DND-41 (cell line): Measurements from ENCODE around the gene PPP4R1.

Source experiments
- ATAC-seq: fragments of 200-7000 bp; cut with Tn5 transposase; 3 replicates; pipeline ENCODE4 v1.9.1; 2021; ENCODE audit warnings: low read depth; ENCODE audit not compliant: insufficient read depth
- DNase-seq: peaks from one replicate; pipeline ENCODE4 v3.0.0-alpha.2; 2020
- H2AFZ ChIP-seq: 2 replicates; pipeline ENCODE4 v1.6.0; 2012; ENCODE audit warnings: low read depth, low read length
- H3K27ac ChIP-seq: 2 replicates; pipeline ENCODE4 v1.5.1; 2012; ENCODE audit warnings: low read length, inconsistent platforms
- H3K27me3 ChIP-seq: fragments of 200-600 bp; sonication (generic); 2 replicates; pipeline ENCODE4 v1.6.0; 2012; ENCODE audit warnings: low read length, mild to moderate bottlenecking, inconsistent platforms; ENCODE audit not compliant: insufficient read depth, poor library complexity
- H3K36me3 ChIP-seq: 2 replicates; pipeline ENCODE4 v1.5.1; 2012; ENCODE audit warnings: low read length, inconsistent platforms; ENCODE audit not compliant: insufficient read depth
- H3K4me1 ChIP-seq: 2 replicates; pipeline ENCODE4 v1.5.1; 2012; ENCODE audit warnings: mild to moderate bottlenecking, low read length; ENCODE audit not compliant: insufficient read depth
- H3K4me2 ChIP-seq: 2 replicates; pipeline ENCODE4 v1.6.0; 2012; ENCODE audit warnings: mild to moderate bottlenecking, moderate library complexity, low read length, inconsistent platforms; ENCODE audit not compliant: insufficient read depth
- H3K4me3 ChIP-seq, 2 experiments: fragments of 200-600 bp in 1 of 2; shearing (Covaris generic) in 1 of 2; 2 replicates each; pipeline ENCODE4 v1.5.1; 2012 to 2016; ENCODE audit warnings: inconsistent platforms in 2 of 2, low read length in 2 of 2, mild to moderate bottlenecking in 2 of 2, low read depth in 1 of 2, moderate library complexity in 1 of 2
- H3K79me2 ChIP-seq: 2 replicates; pipeline ENCODE4 v1.6.0; 2012; ENCODE audit warnings: low read length, inconsistent platforms; ENCODE audit not compliant: insufficient read depth
- H3K9ac ChIP-seq: 2 replicates; pipeline ENCODE4 v1.6.0; 2012; ENCODE audit warnings: low read depth, mild to moderate bottlenecking, inconsistent platforms, low read length, moderate library complexity
- H3K9me3 ChIP-seq: 2 replicates; pipeline ENCODE4 v1.5.1; 2012; ENCODE audit warnings: low read length, moderate library complexity, mild to moderate bottlenecking, inconsistent platforms; ENCODE audit not compliant: insufficient read depth, severe bottlenecking
- H4K20me1 ChIP-seq: 2 replicates; pipeline ENCODE4 v1.6.0; 2012; ENCODE audit warnings: low read length; ENCODE audit not compliant: insufficient read depth
- CTCF ChIP-seq: IDR thresholded peaks from 2 replicates; pipeline ENCODE4 v1.5.1; 2012; ENCODE audit warnings: borderline replicate concordance, low read length, moderate library complexity, mild to moderate bottlenecking; ENCODE audit not compliant: poor library complexity, severe bottlenecking; ENCODE audit errors: extremely low read depth
- EZH2 ChIP-seq: IDR thresholded peaks from 3 replicates; pipeline ENCODE4 v1.6.1; 2012; ENCODE audit warnings: borderline replicate concordance, low read depth, mild to moderate bottlenecking, moderate library complexity, low read length, inconsistent platforms; ENCODE audit not compliant: severe bottlenecking

The PPP4R1 gene

GRCh38 chr18:9537677-9538076 is 76.7 kb downstream of the PPP4R1 start:
- DNase-seq (no peak), ATAC-seq (no peak)
- no peaks in the 10 kb centered on the region for H3K4me1 ChIP-seq
- H3K36me3 ChIP-seq: peaks cover 58% of the 10 kb centered on the region
- no peak overlapping the region for H3K4me3 ChIP-seq
- no peak overlapping the region for H3K27ac ChIP-seq
- no peaks in the 10 kb centered on the region for H3K79me2 ChIP-seq
- H2AFZ ChIP-seq: no peak overlapping the region
- H4K20me1 ChIP-seq: no peaks in the 10 kb centered on the region; the same call in 1 of the 2 replicates
- no peaks in the 10 kb centered on the region for H3K27me3 ChIP-seq
- no peak overlapping the region for H3K4me2 ChIP-seq
- no peaks in the 10 kb centered on the region for H3K9me3 ChIP-seq
- H3K9ac ChIP-seq: no peak overlapping the region
- TF ChIP-seq CTCF (no peak), EZH2 (no peak)

- no peak for TF ChIP-seq CTCF
- no peak for TF ChIP-seq EZH2
- Histone ChIP-seq H4K20me1 (no peaks in the 10 kb centered on the region; the same call in 1 of the 2 replicates), H3K36me3 (peaks cover 68% of the 10 kb centered on the region), H2AFZ (no peak overlapping the region), H3K4me1 (no peaks in the 10 kb centered on the region), H3K27me3 (no peaks in the 10 kb centered on the region), H3K4me3 (no peak overlapping the region), H3K4me2 (no peak overlapping the region), H3K79me2 (no peaks in the 10 kb centered on the region), H3K9ac (no peak overlapping the region), H3K27ac (no peak overlapping the region), H3K9me3 (no peaks in the 10 kb centered on the region)
- ATAC-seq (no peak), DNase-seq (no peak)
Measured at GRCh38 chr18:9536354-9537152, 77.8 kb downstream of the PPP4R1 start.

- ATAC-seq: no peak
- Histone ChIP-seq H3K36me3 (peaks cover 78% of the 10 kb centered on the region), H3K4me2 (no peak overlapping the region), H3K4me3 (no peak overlapping the region), H3K9ac (no peak overlapping the region), H4K20me1 (no peaks in the 10 kb centered on the region; the same call in 1 of the 2 replicates), H3K27me3 (no peaks in the 10 kb centered on the region), H3K9me3 (no peaks in the 10 kb centered on the region), H3K4me1 (no peaks in the 10 kb centered on the region), H2AFZ (no peak overlapping the region), H3K79me2 (no peaks in the 10 kb centered on the region), H3K27ac (no peak overlapping the region)
- no peak for DNase-seq
- no peak for TF ChIP-seq CTCF
- TF ChIP-seq EZH2: no peak
Measured at GRCh38 chr18:9535430-9535991, 78.8 kb downstream of the PPP4R1 start.
